Gastrocnemius medialis (tissue), 4 donors: ENCODE data around the gene SYP.

ENCODE experiments used
- POLR2A ChIP-seq, 2 donors: fragments of 450-650 bp; IDR thresholded peaks; one replicate each; pipeline ENCODE4 v1.6.1; 2017; ENCODE audit warnings: antibody characterized with exemption in 2 of 2, mild to moderate bottlenecking in 2 of 2, moderate library complexity in 2 of 2
- TF ChIP-seq, protein P1 (sequence below), 5 experiments: fragments of 450-650 bp in 3 of 5; fragments of 200-600 bp in 2 of 5; sonication (generic) in 2 of 5; IDR thresholded peaks in 4 of 5; conservative IDR thresholded peaks in 1 of 5; 1 replicate in 4 of 5; 2 replicates in 1 of 5; pipeline ENCODE4 v1.5.1; 2016 to 2019; ENCODE audit warnings: antibody characterized with exemption in 5 of 5, mild to moderate bottlenecking in 3 of 5, moderate library complexity in 3 of 5

DNA sequence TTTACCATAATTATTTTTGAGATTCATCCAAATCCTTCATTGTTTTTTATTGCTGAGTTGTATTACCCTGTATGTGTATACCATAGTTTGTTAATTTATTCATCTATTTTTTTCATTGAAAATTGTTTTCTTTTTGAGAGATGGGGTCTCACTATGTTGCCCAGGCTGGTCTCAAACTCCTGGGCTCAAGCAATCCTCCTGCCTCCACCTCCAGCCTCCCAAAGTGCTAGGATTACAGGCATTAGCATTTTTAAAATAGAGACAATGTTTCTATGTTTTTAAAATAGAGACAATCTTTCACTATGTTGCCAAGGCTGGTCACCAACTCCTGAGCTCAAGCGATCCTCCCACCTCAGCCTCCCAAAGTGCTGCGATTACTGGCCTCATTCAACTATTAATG lies 39.1 kb downstream of the SYP start:
- TF ChIP-seq, protein P1, sequence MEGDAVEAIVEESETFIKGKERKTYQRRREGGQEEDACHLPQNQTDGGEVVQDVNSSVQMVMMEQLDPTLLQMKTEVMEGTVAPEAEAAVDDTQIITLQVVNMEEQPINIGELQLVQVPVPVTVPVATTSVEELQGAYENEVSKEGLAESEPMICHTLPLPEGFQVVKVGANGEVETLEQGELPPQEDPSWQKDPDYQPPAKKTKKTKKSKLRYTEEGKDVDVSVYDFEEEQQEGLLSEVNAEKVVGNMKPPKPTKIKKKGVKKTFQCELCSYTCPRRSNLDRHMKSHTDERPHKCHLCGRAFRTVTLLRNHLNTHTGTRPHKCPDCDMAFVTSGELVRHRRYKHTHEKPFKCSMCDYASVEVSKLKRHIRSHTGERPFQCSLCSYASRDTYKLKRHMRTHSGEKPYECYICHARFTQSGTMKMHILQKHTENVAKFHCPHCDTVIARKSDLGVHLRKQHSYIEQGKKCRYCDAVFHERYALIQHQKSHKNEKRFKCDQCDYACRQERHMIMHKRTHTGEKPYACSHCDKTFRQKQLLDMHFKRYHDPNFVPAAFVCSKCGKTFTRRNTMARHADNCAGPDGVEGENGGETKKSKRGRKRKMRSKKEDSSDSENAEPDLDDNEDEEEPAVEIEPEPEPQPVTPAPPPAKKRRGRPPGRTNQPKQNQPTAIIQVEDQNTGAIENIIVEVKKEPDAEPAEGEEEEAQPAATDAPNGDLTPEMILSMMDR (IDR thresholded peaks at IDR 0.05 in 4 of 5, conservative IDR thresholded peaks at IDR 0.05 in 1 of 5): no peak
- TF ChIP-seq POLR2A (IDR thresholded peaks at IDR 0.05): no peak
